ENCODE data around the gene PPP1R37. TPM values are rescaled to one million over a fixed set of nuclear protein-coding genes. Genes with fewer than 3 reads are reported as not detected.

PPP1R37 gene
- total RNA-seq, 2 experiments from 2014 or later = 18.7 to 30.0 TPM

GRCh38 chr19:45091031-45091923 is 1.7 kb upstream of the PPP1R37 start:
- H3K4me3 Mint-ChIP-seq = peak overlapping the region; percentile 88
- peak overlapping the region; percentile 95 for H3K27ac Mint-ChIP-seq
- CTCF ChIA-PET = interaction anchor here (0.6 to 2.5 kb wide), 11 partner anchors 8 to 640 kb away, joined by 3 to 14 read pairs (median 5); partner anchors contain the start of genes GEMIN7 and TRAPPC6A
- ATAC-seq = peak; percentile 60
- H3K9me3 Mint-ChIP-seq (ENCODE audit: low read depth) = no peaks in the 10 kb centered on the region
- no peaks in the 10 kb centered on the region for H3K27me3 Mint-ChIP-seq
- peaks cover 69% of the 10 kb centered on the region for H3K4me1 Mint-ChIP-seq
- H3K36me3 Mint-ChIP-seq = peaks cover 29% of the 10 kb centered on the region
- peak; percentile 94 for DNase-seq

GRCh38 chr19:45094137-45094536 is 1.2 kb downstream of the PPP1R37 start:
- CTCF ChIA-PET = no interaction called here
- Mint-ChIP-seq H3K27ac (peak overlapping the region; percentile 77), H3K27me3 (no peaks in the 10 kb centered on the region), H3K4me3 (peak overlapping the region; percentile 88), H3K36me3 (peaks cover 23% of the 10 kb centered on the region), H3K9me3 (ENCODE audit: low read depth) (no peaks in the 10 kb centered on the region), H3K4me1 (peaks cover 65% of the 10 kb centered on the region)
- ATAC-seq (no peak), DNase-seq (no peak)

- CTCF ChIA-PET = no interaction called here
- Mint-ChIP-seq H3K36me3 (peaks cover 23% of the 10 kb centered on the region), H3K4me1 (peaks cover 64% of the 10 kb centered on the region), H3K27ac (peak overlapping the region; percentile 22), H3K4me3 (peak overlapping the region; percentile 36), H3K27me3 (no peaks in the 10 kb centered on the region), H3K9me3 (ENCODE audit: low read depth) (no peaks in the 10 kb centered on the region)
- DNase-seq (no peak), ATAC-seq (no peak)
Measured at GRCh38 chr19:45094707-45095106, 1.7 kb downstream of the PPP1R37 start.

- Mint-ChIP-seq H3K4me1 (peaks cover 61% of the 10 kb centered on the region), H3K9me3 (ENCODE audit: low read depth) (no peaks in the 10 kb centered on the region), H3K27ac (no peak overlapping the region), H3K36me3 (peaks cover 17% of the 10 kb centered on the region), H3K4me3 (no peak overlapping the region), H3K27me3 (no peaks in the 10 kb centered on the region)
- CTCF ChIA-PET = no interaction called here
- ATAC-seq (no peak), DNase-seq (no peak)
Measured at GRCh38 chr19:45095496-45096413, 2.8 kb downstream of the PPP1R37 start.

GRCh38 chr19:45096700-45097099 is 3.7 kb downstream of the PPP1R37 start:
- no peak for ATAC-seq
- Mint-ChIP-seq H3K9me3 (ENCODE audit: low read depth) (no peaks in the 10 kb centered on the region), H3K27ac (no peak overlapping the region), H3K27me3 (no peaks in the 10 kb centered on the region), H3K4me3 (no peak overlapping the region), H3K36me3 (peaks cover 8% of the 10 kb centered on the region), H3K4me1 (peaks cover 55% of the 10 kb centered on the region)
- CTCF ChIA-PET = no interaction called here
- DNase-seq = no peak

GRCh38 chr19:45097450-45097775 is 4.4 kb downstream of the PPP1R37 start:
- Mint-ChIP-seq H3K4me1 (peaks cover 51% of the 10 kb centered on the region), H3K27me3 (no peaks in the 10 kb centered on the region), H3K36me3 (peaks cover 7% of the 10 kb centered on the region), H3K9me3 (ENCODE audit: low read depth) (no peaks in the 10 kb centered on the region), H3K4me3 (no peak overlapping the region), H3K27ac (no peak overlapping the region)
- ATAC-seq = no peak
- CTCF ChIA-PET = interaction anchor here (1.2 kb wide), 1 partner anchor 96 kb away, joined by 3 read pairs; the partner anchor contains the start of gene RELB
- no peak for DNase-seq

- CTCF ChIA-PET = interaction anchor here (0.5 to 1.5 kb wide), 3 partner anchors 18 to 97 kb away, joined by 3 read pairs; partner anchors contain the start of gene RELB
- no peak overlapping the region for H3K27ac Mint-ChIP-seq
- DNase-seq (no peak), ATAC-seq (no peak)
- no peak overlapping the region for H3K4me3 Mint-ChIP-seq
- H3K27me3 Mint-ChIP-seq = no peaks in the 10 kb centered on the region
- peaks cover 5% of the 10 kb centered on the region for H3K36me3 Mint-ChIP-seq
- H3K4me1 Mint-ChIP-seq = peaks cover 54% of the 10 kb centered on the region
- H3K9me3 Mint-ChIP-seq (ENCODE audit: low read depth) = no peaks in the 10 kb centered on the region
Measured at GRCh38 chr19:45097776-45098520, 5.0 kb downstream of the PPP1R37 start.

GRCh38 chr19:45098521-45099466 is 5.8 kb downstream of the PPP1R37 start:
- Mint-ChIP-seq H3K27ac (peak overlapping the region; percentile 1), H3K4me1 (peaks cover 56% of the 10 kb centered on the region)

GRCh38 chr19:45099467-45100191 is 6.7 kb downstream of the PPP1R37 start:
- DNase-seq (no peak), ATAC-seq (no peak)
- Mint-ChIP-seq H3K4me3 (no peak overlapping the region), H3K4me1 (peaks cover 56% of the 10 kb centered on the region), H3K36me3 (peaks cover 3% of the 10 kb centered on the region), H3K9me3 (ENCODE audit: low read depth) (no peaks in the 10 kb centered on the region), H3K27ac (no peak overlapping the region), H3K27me3 (no peaks in the 10 kb centered on the region)
- CTCF ChIA-PET = interaction anchor here (1.4 to 1.5 kb wide), 2 partner anchors 20 to 40 kb away, joined by 3 read pairs; no protein-coding TSS in a partner anchor

More at GRCh38 chr19:45098521-45099466, 5.8 kb downstream of the PPP1R37 start:
- Mint-ChIP-seq H3K4me3 (no peak overlapping the region), H3K9me3 (ENCODE audit: low read depth) (no peaks in the 10 kb centered on the region), H3K36me3 (peaks cover 5% of the 10 kb centered on the region), H3K27me3 (no peaks in the 10 kb centered on the region)
- ATAC-seq = no peak
- DNase-seq = no peak
- CTCF ChIA-PET = interaction anchor here (0.5 to 1.5 kb wide), 5 partner anchors 19 to 97 kb away, joined by 3 read pairs; partner anchors contain the start of gene RELB

- H3K27me3 Mint-ChIP-seq = no peaks in the 10 kb centered on the region
- no peak overlapping the region for H3K4me3 Mint-ChIP-seq
- no peak for ATAC-seq
- H3K36me3 Mint-ChIP-seq = peaks cover 1% of the 10 kb centered on the region
- CTCF ChIA-PET = interaction anchor here (1.4 kb wide), 1 partner anchor 41 kb away, joined by 3 read pairs; no protein-coding TSS in a partner anchor
- peaks cover 58% of the 10 kb centered on the region for H3K4me1 Mint-ChIP-seq
- no peak overlapping the region for H3K27ac Mint-ChIP-seq
- no peak for DNase-seq
- no peaks in the 10 kb centered on the region for H3K9me3 Mint-ChIP-seq (ENCODE audit: low read depth)
Measured at GRCh38 chr19:45100201-45100600, 7.2 kb downstream of the PPP1R37 start.

GRCh38 chr19:45100846-45101252 is 7.9 kb downstream of the PPP1R37 start:
- CTCF ChIA-PET = interaction anchor here (2.1 to 3.1 kb wide), 2 partner anchors 17 to 86 kb away, joined by 5 to 12 read pairs; no protein-coding TSS in a partner anchor
- no peaks in the 10 kb centered on the region for H3K9me3 Mint-ChIP-seq (ENCODE audit: low read depth)
- H3K4me3 Mint-ChIP-seq = no peak overlapping the region
- H3K27me3 Mint-ChIP-seq = no peaks in the 10 kb centered on the region
- H3K4me1 Mint-ChIP-seq = peaks cover 62% of the 10 kb centered on the region
- DNase-seq (no peak), ATAC-seq (no peak)
- H3K36me3 Mint-ChIP-seq = peaks cover 1% of the 10 kb centered on the region
- H3K27ac Mint-ChIP-seq = no peak overlapping the region

All from activated CD8-positive, alpha-beta memory T cell treated with anti-CD3 and anti-CD28 coated beads, Interleukin-2, amount 10 ng/mL, durations not matched to agents 7 days and 5 days (primary cell).